ENCODE measurements around the gene IFNGR2.

- TF ChIP-seq CTCF (conservative IDR thresholded peaks at IDR 0.05; ENCODE audit: low read depth, low read length) (peak; percentile 27; the same call in 1 of the 2 replicates), POLR2A (IDR thresholded peaks at IDR 0.05; ENCODE audit: low read depth, low read length) (no peak), FOS (IDR thresholded peaks at IDR 0.05; ENCODE audit: low read depth, low read length) (no peak), RFX5 (IDR thresholded peaks at IDR 0.05; ENCODE audit: low read depth, low read length) (no peak), NFE2L2 (IDR thresholded peaks at IDR 0.05; ENCODE audit: low read depth, low read length) (no peak), RAD21 (IDR thresholded peaks at IDR 0.05; ENCODE audit: low read length) (no peak), CEBPB (IDR thresholded peaks at IDR 0.05; ENCODE audit: low read depth, low read length) (no peak), MAZ (IDR thresholded peaks at IDR 0.05; ENCODE audit: borderline replicate concordance, low read depth, low read length) (no peak), MXI1 (IDR thresholded peaks at IDR 0.05; ENCODE audit: borderline replicate concordance, low read depth, low read length) (no peak), USF2 (IDR thresholded peaks at IDR 0.05; ENCODE audit: low read depth, low read length) (no peak), MAFK (IDR thresholded peaks at IDR 0.05; ENCODE audit: low read depth, low read length) (no peak), CHD1 (IDR thresholded peaks at IDR 0.05; ENCODE audit: low read depth, low read length) (no peak), SMC3 (IDR thresholded peaks at IDR 0.05; ENCODE audit: low read depth, low read length) (no peak), RCOR1 (IDR thresholded peaks at IDR 0.05; ENCODE audit: insufficient replicate concordance, low read length) (no peak)
Measured at GRCh38 chr21:33386222-33386784, 16.9 kb upstream of the IFNGR2 start.
